ENCODE measurements around the gene NLRP5. TPM values are rescaled to one million over a fixed set of nuclear protein-coding genes. Genes with fewer than 3 reads are reported as not detected.
"Not testable (repeated sequence)": the region's sequence is repeated elsewhere in the genome, so short reads cannot be mapped to it uniquely, and the experiment has no call there.

NLRP5 gene
- total and polyA plus RNA-seq, 2 donors (not counting 1 experiment from before 2014, with no cell fraction given) = not detected

DNA sequence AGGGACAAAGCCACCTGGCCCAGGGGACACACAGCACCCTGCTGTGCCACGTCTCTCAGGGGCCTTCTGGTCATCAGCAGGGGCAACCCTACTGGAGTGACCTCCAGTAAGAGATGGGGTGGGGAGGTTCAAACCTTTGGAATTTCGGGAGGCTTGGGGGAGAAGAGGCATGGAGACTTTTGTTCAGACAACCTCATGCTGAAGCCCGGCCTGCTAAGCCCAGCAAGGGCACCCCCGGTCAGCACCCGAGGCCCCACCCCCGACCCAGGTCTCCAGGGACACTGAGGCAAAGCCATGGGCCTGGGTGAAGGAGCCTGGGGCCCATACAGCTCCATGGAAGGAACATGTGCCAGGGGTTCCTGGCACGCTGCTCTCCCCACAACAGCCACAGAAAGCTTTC is 111.2 kb downstream of the NLRP5 start:
- Histone ChIP-seq H3K9ac (ENCODE audit: insufficient read depth, low read length) (no peak overlapping the region), H3K79me2 (ENCODE audit: control insufficient read depth, insufficient read depth, low read length) (peaks cover 21% of the 10 kb centered on the region), H3K9me3 (ENCODE audit: control insufficient read depth, insufficient read depth, low read depth, low read length) (no peaks in the 10 kb centered on the region), H3K36me3 (ENCODE audit: control insufficient read depth, insufficient read depth, low read length) (peaks cover 7% of the 10 kb centered on the region), H4K20me1 (ENCODE audit: control insufficient read depth, extremely low read depth, insufficient read depth, low read length) (no peaks in the 10 kb centered on the region), H3K27me3 (ENCODE audit: control insufficient read depth, insufficient read depth, low read length) (no peaks in the 10 kb centered on the region), H3K4me1 (ENCODE audit: control insufficient read depth, extremely low read depth, insufficient read depth, low read length) (no peaks in the 10 kb centered on the region), H3K27ac (ENCODE audit: insufficient read depth, low read length) (no peak overlapping the region), H2AFZ (ENCODE audit: low read length) (no peak overlapping the region), H3K4me3 (replicated peaks in 1 of 4; ENCODE audit: control extremely low read depth in 1 of 4, insufficient read depth in 1 of 4, low read depth in 3 of 4, low read length in 4 of 4) (no peak overlapping the region), H3K4me2 (ENCODE audit: extremely low read depth, insufficient read depth, low read length) (no peak overlapping the region)
- TF ChIP-seq EZH2 (IDR thresholded peaks at IDR 0.05; ENCODE audit: low read length, missing control alignments) = no peak
- TF ChIP-seq, protein P1, sequence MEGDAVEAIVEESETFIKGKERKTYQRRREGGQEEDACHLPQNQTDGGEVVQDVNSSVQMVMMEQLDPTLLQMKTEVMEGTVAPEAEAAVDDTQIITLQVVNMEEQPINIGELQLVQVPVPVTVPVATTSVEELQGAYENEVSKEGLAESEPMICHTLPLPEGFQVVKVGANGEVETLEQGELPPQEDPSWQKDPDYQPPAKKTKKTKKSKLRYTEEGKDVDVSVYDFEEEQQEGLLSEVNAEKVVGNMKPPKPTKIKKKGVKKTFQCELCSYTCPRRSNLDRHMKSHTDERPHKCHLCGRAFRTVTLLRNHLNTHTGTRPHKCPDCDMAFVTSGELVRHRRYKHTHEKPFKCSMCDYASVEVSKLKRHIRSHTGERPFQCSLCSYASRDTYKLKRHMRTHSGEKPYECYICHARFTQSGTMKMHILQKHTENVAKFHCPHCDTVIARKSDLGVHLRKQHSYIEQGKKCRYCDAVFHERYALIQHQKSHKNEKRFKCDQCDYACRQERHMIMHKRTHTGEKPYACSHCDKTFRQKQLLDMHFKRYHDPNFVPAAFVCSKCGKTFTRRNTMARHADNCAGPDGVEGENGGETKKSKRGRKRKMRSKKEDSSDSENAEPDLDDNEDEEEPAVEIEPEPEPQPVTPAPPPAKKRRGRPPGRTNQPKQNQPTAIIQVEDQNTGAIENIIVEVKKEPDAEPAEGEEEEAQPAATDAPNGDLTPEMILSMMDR (conservative IDR thresholded peaks at IDR 0.05 in 1 of 2, IDR thresholded peaks at IDR 0.05 in 1 of 2; ENCODE audit: low read depth in 1 of 2, low read length in 2 of 2) = no peak
- no peak for DNase-seq (ENCODE audit: low read depth in 2 of 2)

DNA sequence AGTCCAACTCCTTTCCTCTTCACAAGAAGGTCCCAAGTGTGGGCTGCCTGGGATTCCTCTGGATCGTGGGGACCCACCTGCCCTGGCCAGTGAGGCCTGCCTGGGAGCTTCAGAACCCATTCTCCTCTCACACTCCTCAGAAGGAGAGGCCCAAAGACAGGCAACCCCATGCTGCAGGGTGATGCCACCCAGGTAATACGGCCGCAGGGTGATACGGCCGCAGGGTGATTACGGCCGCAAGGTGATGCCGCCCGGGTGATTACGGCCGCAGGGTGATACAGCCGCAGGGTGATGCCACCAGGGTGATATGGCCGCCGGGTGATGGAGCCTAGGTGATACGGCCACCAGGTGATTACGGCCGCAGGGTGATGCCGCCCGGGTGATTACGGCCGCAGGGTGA is 111.7 kb downstream of the NLRP5 start:
- not testable (repeated sequence) for H3K36me3 ChIP-seq (ENCODE audit: control insufficient read depth, insufficient read depth, low read length); H3K9me3 ChIP-seq (ENCODE audit: control insufficient read depth, insufficient read depth, low read depth, low read length); H3K9ac ChIP-seq (ENCODE audit: insufficient read depth, low read length); H3K27ac ChIP-seq (ENCODE audit: insufficient read depth, low read length); H3K4me3 ChIP-seq (replicated peaks in 1 of 4; ENCODE audit: control extremely low read depth in 1 of 4, insufficient read depth in 1 of 4, low read depth in 3 of 4, low read length in 4 of 4); H3K27me3 ChIP-seq (ENCODE audit: control insufficient read depth, insufficient read depth, low read length); DNase-seq (ENCODE audit: low read depth in 2 of 2); H3K4me1 ChIP-seq (ENCODE audit: control insufficient read depth, extremely low read depth, insufficient read depth, low read length); H2AFZ ChIP-seq (ENCODE audit: low read length); H4K20me1 ChIP-seq (ENCODE audit: control insufficient read depth, extremely low read depth, insufficient read depth, low read length); H3K4me2 ChIP-seq (ENCODE audit: extremely low read depth, insufficient read depth, low read length)
- peaks cover 21% of the 10 kb centered on the region for H3K79me2 ChIP-seq (ENCODE audit: control insufficient read depth, insufficient read depth, low read length)

DNA sequence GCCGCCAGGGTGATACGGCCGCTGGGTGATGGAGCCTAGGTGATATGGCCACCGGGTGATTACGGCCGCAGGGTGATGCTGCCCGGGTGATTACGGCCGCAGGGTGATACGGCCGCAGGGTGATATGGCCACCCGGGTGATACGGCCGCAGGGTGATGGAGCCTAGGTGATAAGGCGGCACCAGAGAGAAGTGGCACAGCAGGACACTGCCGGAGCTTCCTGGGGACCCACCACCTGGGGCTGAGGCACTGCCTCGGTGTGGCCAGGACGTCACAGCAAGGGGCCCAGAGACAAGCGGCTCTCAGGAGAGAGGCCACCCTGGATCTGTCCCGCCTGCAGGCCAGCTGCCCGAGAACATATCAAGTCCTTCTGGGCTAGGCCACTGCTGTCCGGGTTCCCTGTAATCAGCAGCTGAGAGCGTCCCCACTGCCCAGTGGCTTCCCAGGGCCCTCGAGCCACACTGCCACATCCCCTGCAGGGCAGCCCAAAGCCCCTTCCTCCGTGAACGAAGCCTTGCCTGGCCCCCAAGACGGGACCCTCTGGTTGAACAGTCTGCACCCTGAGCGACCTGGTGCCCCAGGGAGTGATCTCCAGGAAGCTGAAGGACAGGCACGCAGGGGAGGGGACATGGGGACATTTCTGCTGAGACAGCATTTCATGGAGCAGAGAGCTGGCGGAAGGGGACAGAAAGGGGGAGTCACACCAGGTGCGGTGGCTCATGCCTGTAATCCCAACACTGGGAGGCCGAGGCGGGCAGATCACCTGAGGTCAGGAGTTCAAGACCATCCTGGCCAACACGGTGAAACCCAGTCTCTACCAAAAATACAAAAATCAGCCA is 112.4 kb downstream of the NLRP5 start:
- Histone ChIP-seq H3K4me1 (ENCODE audit: control insufficient read depth, extremely low read depth, insufficient read depth, low read length) (no peaks in the 10 kb centered on the region), H2AFZ (ENCODE audit: low read length) (no peak overlapping the region), H4K20me1 (ENCODE audit: control insufficient read depth, extremely low read depth, insufficient read depth, low read length) (no peaks in the 10 kb centered on the region), H3K4me2 (ENCODE audit: extremely low read depth, insufficient read depth, low read length) (no peak overlapping the region), H3K9me3 (ENCODE audit: control insufficient read depth, insufficient read depth, low read depth, low read length) (no peaks in the 10 kb centered on the region), H3K79me2 (ENCODE audit: control insufficient read depth, insufficient read depth, low read length) (peaks cover 22% of the 10 kb centered on the region), H3K9ac (ENCODE audit: insufficient read depth, low read length) (no peak overlapping the region), H3K27ac (ENCODE audit: insufficient read depth, low read length) (no peak overlapping the region), H3K4me3 (replicated peaks in 1 of 4; ENCODE audit: control extremely low read depth in 1 of 4, insufficient read depth in 1 of 4, low read depth in 3 of 4, low read length in 4 of 4) (no peak overlapping the region), H3K36me3 (ENCODE audit: control insufficient read depth, insufficient read depth, low read length) (peaks cover 7% of the 10 kb centered on the region), H3K27me3 (ENCODE audit: control insufficient read depth, insufficient read depth, low read length) (no peaks in the 10 kb centered on the region)
- no peak for DNase-seq (ENCODE audit: low read depth in 2 of 2)
- TF ChIP-seq, protein P1 (conservative IDR thresholded peaks at IDR 0.05 in 1 of 2, IDR thresholded peaks at IDR 0.05 in 1 of 2; ENCODE audit: low read depth in 1 of 2, low read length in 2 of 2) = no peak
- TF ChIP-seq EZH2 (IDR thresholded peaks at IDR 0.05; ENCODE audit: low read length, missing control alignments) = no peak

Measured in fibroblast of lung (primary cell).